CD4-positive, alpha-beta T cell (primary cell): ENCODE measurements around the gene SH3BGRL. TPM values are rescaled to one million over a fixed set of nuclear protein-coding genes. Genes with fewer than 3 reads are reported as not detected.

Experiments
- ATAC-seq: fragments of 200-7000 bp; cut with Tn5 transposase; one replicate; pipeline ENCODE4 v1.10.0; 2022; ENCODE audit warnings: mild to moderate bottlenecking; ENCODE audit not compliant: poor library complexity
- CTCF ChIA-PET: fragments of 350-600 bp; sonication (Branson Sonifier 250); formaldehyde crosslinking; loops from one replicate; lab custom pipeline; 2021; ENCODE audit warnings: antibody characterized with exemption, inconsistent platforms; lab: Charles Lee
- POLR2A ChIA-PET: fragments of 350-600 bp; sonication (Branson Sonifier 250); formaldehyde crosslinking; loops from one replicate; lab custom pipeline; 2021; ENCODE audit warnings: antibody characterized with exemption, inconsistent platforms; lab: Charles Lee
- DNase-seq, 14 experiments: peaks; one replicate each; pipeline ENCODE4 v3.0.0-alpha.2; 2013 to 2020; ENCODE audit warnings: mixed read lengths in 2 of 14
- H3K27ac ChIP-seq, 2 donors: one replicate each; pipeline versions ENCODE4 v1.5.1 to v1.7.0; 2013; ENCODE audit warnings: low read length in 2 of 2, low read depth in 1 of 2, mild to moderate bottlenecking in 1 of 2
- H3K27me3 ChIP-seq, 2 experiments: 1 replicate in 1 of 2; 2 replicates in 1 of 2; pipeline versions ENCODE4 v1.6.1 to v1.7.0; 2013; ENCODE audit warnings: low read length in 2 of 2, control low read depth in 1 of 2, mild to moderate bottlenecking in 1 of 2, moderate library complexity in 1 of 2; ENCODE audit not compliant: insufficient read depth in 2 of 2, control insufficient read depth in 1 of 2
- H3K36me3 ChIP-seq: one replicate; pipeline ENCODE4 v1.6.1; 2013; ENCODE audit warnings: low read length, control low read depth; ENCODE audit not compliant: insufficient read depth
- H3K4me1 ChIP-seq: one replicate; pipeline ENCODE4 v1.6.1; 2013; ENCODE audit warnings: low read length, control low read depth; ENCODE audit not compliant: insufficient read depth
- H3K4me3 ChIP-seq: one replicate; pipeline ENCODE4 v1.5.1; 2013; ENCODE audit warnings: mild to moderate bottlenecking, low read length, moderate library complexity
- H3K9me3 ChIP-seq, 2 experiments: 1 replicate in 1 of 2; 2 replicates in 1 of 2; pipeline versions ENCODE4 v1.6.1 to v1.7.0; 2013; ENCODE audit warnings: low read length in 2 of 2, mild to moderate bottlenecking in 2 of 2, control low read depth in 1 of 2, moderate library complexity in 1 of 2; ENCODE audit not compliant: control insufficient read depth in 1 of 2, insufficient read depth in 1 of 2
- H3K27ac Mint-ChIP-seq: one replicate; pipeline ENCODE4 v1.8.0; 2020; ENCODE audit warnings: mixed read lengths
- H3K27me3 Mint-ChIP-seq: one replicate; pipeline ENCODE4 v1.8.0; 2021; ENCODE audit warnings: mixed read lengths
- H3K36me3 Mint-ChIP-seq: one replicate; pipeline ENCODE4 v1.8.0; 2021; ENCODE audit warnings: low read depth, mixed read lengths
- H3K4me1 Mint-ChIP-seq: one replicate; pipeline ENCODE4 v1.8.0; 2021; ENCODE audit warnings: low read depth, mixed read lengths
- H3K4me3 Mint-ChIP-seq: one replicate; pipeline ENCODE4 v1.8.0; 2020; ENCODE audit warnings: mild to moderate bottlenecking, mixed read lengths
- H3K9me3 Mint-ChIP-seq: one replicate; pipeline ENCODE4 v1.8.0; 2020; ENCODE audit warnings: mixed read lengths
- intact Hi-C, 2 experiments: fragments of 100-400 bp; cut with DNase I in 1 of 2; cut with micrococcal nuclease in 1 of 2; formaldehyde crosslinking; loops; one replicate each; pipeline versions ENCODE4 v1.15.1 to v1.9.0; 2023 to 2025; cut with DNase I, micrococcal nuclease
- total RNA-seq, 174 experiments: library from RNA in 2 of 174; stranded (reverse) in 2 of 174; gene quantifications; one replicate each; pipeline ENCODE4 v1.2.3 and lab custom pipeline; 2021 to 2026
- TF ChIP-seq, protein P1 (sequence below): fragments of 200-600 bp; IDR thresholded peaks from one replicate; pipeline ENCODE4 v1.8.0; 2022; ENCODE audit warnings: antibody characterized with exemption, mild to moderate bottlenecking

SH3BGRL gene
- total RNA-seq, 2 experiments from 2014 or later: 41.7 to 41.8 TPM

GRCh38 chrX:81232218-81232617 is 30.3 kb downstream of the SH3BGRL start:
- Mint-ChIP-seq H3K27ac (no peak overlapping the region), H3K4me3 (no peak overlapping the region), H3K36me3 (peaks cover 47% of the 10 kb centered on the region), H3K9me3 (no peaks in the 10 kb centered on the region), H3K27me3 (no peaks in the 10 kb centered on the region), H3K4me1 (peaks cover 27% of the 10 kb centered on the region)
- ChIA-PET POLR2A (no interaction called here), CTCF (no interaction called here)
- Histone ChIP-seq H3K4me1 (no peaks in the 10 kb centered on the region), H3K4me3 (no peak overlapping the region), H3K36me3 (peaks cover 8% of the 10 kb centered on the region), H3K27ac (no peak overlapping the region), H3K9me3 (no peaks in the 10 kb centered on the region), H3K27me3 (no peaks in the 10 kb centered on the region)
- no peak for DNase-seq
- TF ChIP-seq, protein P1, sequence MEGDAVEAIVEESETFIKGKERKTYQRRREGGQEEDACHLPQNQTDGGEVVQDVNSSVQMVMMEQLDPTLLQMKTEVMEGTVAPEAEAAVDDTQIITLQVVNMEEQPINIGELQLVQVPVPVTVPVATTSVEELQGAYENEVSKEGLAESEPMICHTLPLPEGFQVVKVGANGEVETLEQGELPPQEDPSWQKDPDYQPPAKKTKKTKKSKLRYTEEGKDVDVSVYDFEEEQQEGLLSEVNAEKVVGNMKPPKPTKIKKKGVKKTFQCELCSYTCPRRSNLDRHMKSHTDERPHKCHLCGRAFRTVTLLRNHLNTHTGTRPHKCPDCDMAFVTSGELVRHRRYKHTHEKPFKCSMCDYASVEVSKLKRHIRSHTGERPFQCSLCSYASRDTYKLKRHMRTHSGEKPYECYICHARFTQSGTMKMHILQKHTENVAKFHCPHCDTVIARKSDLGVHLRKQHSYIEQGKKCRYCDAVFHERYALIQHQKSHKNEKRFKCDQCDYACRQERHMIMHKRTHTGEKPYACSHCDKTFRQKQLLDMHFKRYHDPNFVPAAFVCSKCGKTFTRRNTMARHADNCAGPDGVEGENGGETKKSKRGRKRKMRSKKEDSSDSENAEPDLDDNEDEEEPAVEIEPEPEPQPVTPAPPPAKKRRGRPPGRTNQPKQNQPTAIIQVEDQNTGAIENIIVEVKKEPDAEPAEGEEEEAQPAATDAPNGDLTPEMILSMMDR: no peak
- ATAC-seq: no peak
- intact Hi-C loops: no loop called here

GRCh38 chrX:81237516-81237915 is 35.6 kb downstream of the SH3BGRL start:
- Mint-ChIP-seq H3K9me3 (no peaks in the 10 kb centered on the region), H3K4me1 (peaks cover 12% of the 10 kb centered on the region), H3K36me3 (peaks cover 78% of the 10 kb centered on the region), H3K4me3 (no peak overlapping the region), H3K27ac (no peak overlapping the region), H3K27me3 (no peaks in the 10 kb centered on the region)
- Histone ChIP-seq H3K36me3 (peaks cover 21% of the 10 kb centered on the region), H3K4me3 (no peak overlapping the region), H3K9me3 (peaks cover 0 to 16% of the 10 kb centered on the region in 2 experiments), H3K27ac (no peak overlapping the region), H3K4me1 (no peaks in the 10 kb centered on the region), H3K27me3 (no peaks in the 10 kb centered on the region)
- ATAC-seq (no peak), DNase-seq (no peak)
- POLR2A ChIA-PET: no interaction called here
- TF ChIP-seq, protein P1: no peak
- CTCF ChIA-PET: no interaction called here
- intact Hi-C loops: no loop called here

DNA sequence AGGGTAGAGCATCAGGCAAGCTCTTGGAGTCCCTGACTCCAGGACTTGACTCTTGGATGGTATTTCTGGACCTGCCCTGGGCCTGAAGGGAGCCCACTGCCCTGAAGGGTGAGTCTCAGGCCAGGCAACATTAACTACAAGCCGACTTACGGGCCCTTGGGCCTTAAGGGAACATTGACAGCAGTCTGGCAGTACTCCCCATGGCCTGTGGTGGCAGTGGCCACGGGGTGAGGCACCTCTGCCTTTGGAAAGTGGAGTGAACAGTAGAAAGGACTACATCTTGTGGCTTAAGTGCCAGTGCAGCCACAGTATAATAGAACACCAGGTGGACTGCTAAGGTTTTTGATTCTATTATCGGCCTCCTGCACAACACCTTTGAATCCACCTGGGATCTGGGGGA is 36.3 kb downstream of the SH3BGRL start:
- Histone ChIP-seq H3K4me1 (no peaks in the 10 kb centered on the region), H3K27me3 (no peaks in the 10 kb centered on the region), H3K9me3 (peaks cover 0 to 16% of the 10 kb centered on the region in 2 experiments), H3K27ac (no peak overlapping the region), H3K4me3 (no peak overlapping the region), H3K36me3 (peaks cover 21% of the 10 kb centered on the region)
- Mint-ChIP-seq H3K9me3 (no peaks in the 10 kb centered on the region), H3K4me1 (peaks cover 12% of the 10 kb centered on the region), H3K36me3 (peaks cover 82% of the 10 kb centered on the region), H3K4me3 (no peak overlapping the region), H3K27me3 (no peaks in the 10 kb centered on the region), H3K27ac (no peak overlapping the region)
- TF ChIP-seq, protein P1: no peak
- no peak for DNase-seq
- intact Hi-C loops: no loop called here
- ChIA-PET POLR2A (no interaction called here), CTCF (no interaction called here)
- ATAC-seq: no peak
